Prostate gland (tissue), 2 donors: ENCODE measurements around the gene ZNF655. TPM values are rescaled to one million over a fixed set of nuclear protein-coding genes. Genes with fewer than 3 reads are reported as not detected.
A peak's percentile ranks its signal among the peaks of the same experiment; 100 is the strongest.

Source experiments
- DNase-seq: peaks from one replicate; pipeline ENCODE4 v3.0.0-alpha.2; 2019; ENCODE audit warnings: low spot score
- H3K27ac ChIP-seq, 2 donors: fragments of 200-600 bp; sonication (generic); 2 replicates each; pipeline ENCODE4 v1.5.1; 2017 to 2019
- H3K27me3 ChIP-seq: fragments of 200-600 bp; sonication (generic); replicated peaks from 2 replicates; pipeline ENCODE4 v1.5.1; 2019; ENCODE audit not compliant: insufficient read depth
- H3K36me3 ChIP-seq, 2 donors: fragments of 200-600 bp; sonication (generic); 1 replicate in 1 of 2; 2 replicates in 1 of 2; pipeline versions ENCODE4 v1.5.1 to v1.8.1; 2017 to 2019
- H3K4me1 ChIP-seq: fragments of 200-600 bp; sonication (generic); replicated peaks from 2 replicates; pipeline ENCODE4 v1.5.1; 2019
- H3K4me3 ChIP-seq, 2 donors: fragments of 200-600 bp; sonication (generic); 2 replicates each; pipeline ENCODE4 v1.5.1; 2017 to 2019
- H3K9me3 ChIP-seq: fragments of 200-600 bp; sonication (generic); 2 replicates; pipeline ENCODE4 v1.5.1; 2017
- CTCF ChIP-seq, 4 experiments: fragments of 200-600 bp in 2 of 4; fragments of 450-650 bp in 2 of 4; sonication (generic) in 2 of 4; IDR thresholded peaks; 1 replicate in 3 of 4; 2 replicates in 1 of 4; pipeline ENCODE4 v1.5.1; 2016 to 2019; ENCODE audit warnings: antibody characterized with exemption in 4 of 4, mild to moderate bottlenecking in 2 of 4, moderate library complexity in 2 of 4
- POLR2A ChIP-seq: fragments of 450-650 bp; IDR thresholded peaks from one replicate; pipeline ENCODE4 v1.6.1; 2016; ENCODE audit warnings: antibody characterized with exemption, mild to moderate bottlenecking
- POLR2AphosphoS5 ChIP-seq: sonication (generic); formaldehyde crosslinking; IDR thresholded peaks from one replicate; pipeline ENCODE4 v1.6.1; 2017; ENCODE audit warnings: antibody characterized with exemption
- WGBS: methylation state at CpG from one replicate; pipeline ENCODE4 v1.1.5; 2018; 5-methylcytosine and 5-hydroxymethylcytosine counted together
- intact Hi-C: fragments of 100-400 bp; cut with DNase I; formaldehyde crosslinking; loops from one replicate; pipeline ENCODE4 v1.14.2; 2022
- total RNA-seq, 2 donors: library from RNA; depleted of rRNA; stranded (reverse); fragments of >200 nt; gene quantifications; one replicate each; pipeline ENCODE4 v1.1.0, GENCODE V29; 2016

ZNF655 gene
- total RNA-seq, 2 donors from 2014 or later: 79.7 to 112 TPM

GRCh38 chr7:99618726-99619125 lies 60.3 kb downstream of the ZNF655 start:
- intact Hi-C loops: loop anchor here (5.0 to 10.0 kb wide), 3 partner anchors 61 to 306 kb away; partner anchors contain the start of genes GJC3 and ZNF655

GRCh38 chr7:99619571-99620130 lies 61.2 kb downstream of the ZNF655 start:
- peaks cover 2 to 10% of the 10 kb centered on the region in 2 donors for H3K36me3 ChIP-seq
- no peak overlapping the region for H3K27ac ChIP-seq
- TF ChIP-seq POLR2A (no peak), CTCF (IDR thresholded peaks at IDR 0.05) (no peak), POLR2AphosphoS5 (no peak)
- no peak overlapping the region for H3K4me3 ChIP-seq
- H3K9me3 ChIP-seq: no peaks in the 10 kb centered on the region
- 92% methylated on average over 18 of the region's 18 CpGs for WGBS
- H3K4me1 ChIP-seq: peaks cover 6% of the 10 kb centered on the region
- intact Hi-C loops: loop anchor here (5.0 to 10.0 kb wide), 3 partner anchors 62 to 305 kb away; partner anchors contain the start of genes GJC3 and ZNF655
- H3K27me3 ChIP-seq: no peaks in the 10 kb centered on the region
- no peak for DNase-seq

More at GRCh38 chr7:99618726-99619125, 60.3 kb downstream of the ZNF655 start:
- H3K27ac ChIP-seq: no peak overlapping the region
- no peaks in the 10 kb centered on the region for H3K9me3 ChIP-seq
- no peak overlapping the region for H3K4me3 ChIP-seq
- no peak for DNase-seq
- TF ChIP-seq CTCF (IDR thresholded peaks at IDR 0.05): no peak
- no peak for TF ChIP-seq POLR2AphosphoS5
- TF ChIP-seq POLR2A: no peak
- H3K27me3 ChIP-seq: no peaks in the 10 kb centered on the region
- WGBS: 88% methylated on average over 3 of the region's 3 CpGs
- peaks cover 2 to 10% of the 10 kb centered on the region in 2 donors for H3K36me3 ChIP-seq
- H3K4me1 ChIP-seq: peaks cover 6% of the 10 kb centered on the region

GRCh38 chr7:99621271-99621670 lies 62.8 kb downstream of the ZNF655 start:
- WGBS: 95% methylated on average over 5 of the region's 5 CpGs
- TF ChIP-seq CTCF (IDR thresholded peaks at IDR 0.05) (no peak), POLR2AphosphoS5 (no peak)
- no peak overlapping the region for H3K27ac ChIP-seq
- no peak overlapping the region for H3K4me3 ChIP-seq
- H3K36me3 ChIP-seq: peaks cover 2 to 14% of the 10 kb centered on the region in 2 donors
- no peaks in the 10 kb centered on the region for H3K9me3 ChIP-seq
- peaks cover 6% of the 10 kb centered on the region for H3K4me1 ChIP-seq
- no peaks in the 10 kb centered on the region for H3K27me3 ChIP-seq
- intact Hi-C loops: no loop called here
- DNase-seq: no peak

- H3K4me3 ChIP-seq: no peak overlapping the region
- peaks cover 3% of the 10 kb centered on the region for H3K4me1 ChIP-seq
- intact Hi-C loops: no loop called here
- H3K9me3 ChIP-seq: no peaks in the 10 kb centered on the region
- DNase-seq: no peak
- H3K27me3 ChIP-seq: no peaks in the 10 kb centered on the region
- H3K36me3 ChIP-seq: peaks cover 2 to 14% of the 10 kb centered on the region in 2 donors
- H3K27ac ChIP-seq: no peak overlapping the region
- 84% methylated on average over 10 of the region's 10 CpGs for WGBS
- TF ChIP-seq POLR2AphosphoS5 (no peak), CTCF (IDR thresholded peaks at IDR 0.05) (no peak), POLR2A (no peak)
Observed at GRCh38 chr7:99622596-99622995, 64.2 kb downstream of the ZNF655 start.

- WGBS: 28% methylated on average over 7 of the region's 7 CpGs
- peak; percentile 59 for TF ChIP-seq POLR2AphosphoS5
- no peak for TF ChIP-seq POLR2A
- Histone ChIP-seq H3K36me3 (peaks cover 2 to 14% of the 10 kb centered on the region in 2 donors), H3K27me3 (no peaks in the 10 kb centered on the region), H3K4me3 (no peak overlapping the region), H3K4me1 (no peaks in the 10 kb centered on the region), H3K9me3 (no peaks in the 10 kb centered on the region), H3K27ac (no peak overlapping the region)
- intact Hi-C loops: no loop called here
- DNase-seq: peak; percentile 41
Observed at GRCh38 chr7:99623091-99623693, 64.8 kb downstream of the ZNF655 start.
